ENCODE results near the gene PLPPR5. TPM values are rescaled to one million over a fixed set of nuclear protein-coding genes. Genes with fewer than 3 reads are reported as not detected.
A peak's percentile ranks its signal among the peaks of the same experiment; 100 is the strongest.
"Not testable (repeated sequence)": the region's sequence is repeated elsewhere in the genome, so short reads cannot be mapped to it uniquely, and the experiment has no call there.

PLPPR5 gene, protein sequence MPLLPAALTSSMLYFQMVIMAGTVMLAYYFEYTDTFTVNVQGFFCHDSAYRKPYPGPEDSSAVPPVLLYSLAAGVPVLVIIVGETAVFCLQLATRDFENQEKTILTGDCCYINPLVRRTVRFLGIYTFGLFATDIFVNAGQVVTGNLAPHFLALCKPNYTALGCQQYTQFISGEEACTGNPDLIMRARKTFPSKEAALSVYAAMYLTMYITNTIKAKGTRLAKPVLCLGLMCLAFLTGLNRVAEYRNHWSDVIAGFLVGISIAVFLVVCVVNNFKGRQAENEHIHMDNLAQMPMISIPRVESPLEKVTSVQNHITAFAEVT
- 0.32 TPM in 1 of 2 replicates, not detected in the other for total RNA-seq (2014; rRNA removed)
- not detected for polyA plus RNA-seq (2012)

DNA sequence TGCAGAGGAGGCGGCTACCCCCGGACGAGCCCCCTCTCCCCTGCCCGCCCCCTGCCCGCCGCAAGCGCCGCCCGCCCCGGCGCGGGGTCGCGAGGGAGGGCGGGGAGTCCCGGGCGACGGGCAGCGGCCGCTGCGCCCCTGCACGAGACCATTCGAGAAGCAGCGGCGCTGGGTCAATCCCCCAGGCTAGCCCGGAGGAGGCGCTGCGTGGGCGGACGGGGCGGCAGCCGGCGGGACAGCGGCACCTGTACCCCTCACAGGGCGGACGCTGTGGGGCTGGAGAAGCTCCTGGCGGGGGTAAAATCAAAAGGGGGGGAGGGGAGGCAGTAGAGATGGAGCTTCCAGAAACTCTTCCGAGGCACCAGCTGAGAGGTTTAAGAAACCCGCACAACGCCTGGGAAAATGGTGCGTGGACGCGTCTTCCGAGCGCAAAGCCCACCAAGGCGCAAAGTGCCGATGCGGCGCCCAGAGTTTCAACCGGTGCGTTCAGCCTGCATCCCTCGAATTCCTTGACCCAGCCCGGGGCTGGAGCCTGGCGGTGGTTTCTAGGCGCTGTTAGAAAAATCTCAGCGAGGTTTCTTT is at the start of gene PLPPR5:
PLPPR5 (minus strand) TSS at position 1 of the 582 bp plus-strand sequence. CDS start 190 bp downstream, outside the sequence.
- DNase-seq (ENCODE audit: low read depth) = no peak

DNA sequence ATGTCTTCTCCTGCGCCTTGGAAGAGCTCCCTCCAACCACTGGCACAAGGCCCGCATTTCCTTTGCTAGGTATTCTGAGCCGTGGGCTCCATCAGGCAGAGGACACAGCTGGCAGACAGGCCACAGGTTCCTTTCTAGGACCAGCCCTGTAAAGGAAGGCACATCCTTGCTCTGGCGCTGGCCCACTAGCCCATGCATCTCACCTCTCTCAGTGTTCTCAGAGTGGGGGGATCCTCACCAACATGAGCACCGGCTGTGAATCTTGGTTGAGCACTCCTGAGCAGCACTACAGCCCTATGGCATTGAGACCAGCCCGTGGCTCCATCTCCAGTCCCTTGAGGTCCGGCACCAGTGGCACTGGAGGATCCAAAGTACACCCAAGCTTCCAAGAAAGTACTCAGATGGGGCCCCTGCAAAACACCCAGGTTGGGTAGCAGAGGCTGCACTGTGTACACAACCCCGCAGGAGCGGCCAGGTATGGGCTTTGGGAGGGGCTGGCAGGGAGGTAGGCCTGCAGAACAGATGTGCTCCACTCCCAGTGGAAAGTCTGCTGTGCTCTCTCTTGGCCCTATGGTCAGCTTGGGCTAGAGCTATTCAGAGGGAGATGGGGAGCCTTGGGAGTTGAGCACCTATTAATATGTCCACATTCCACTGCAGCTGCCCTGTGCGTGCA is 47.1 kb upstream of the PLPPR5 start:
- DNase-seq (ENCODE audit: low read depth) = no peak

DNA sequence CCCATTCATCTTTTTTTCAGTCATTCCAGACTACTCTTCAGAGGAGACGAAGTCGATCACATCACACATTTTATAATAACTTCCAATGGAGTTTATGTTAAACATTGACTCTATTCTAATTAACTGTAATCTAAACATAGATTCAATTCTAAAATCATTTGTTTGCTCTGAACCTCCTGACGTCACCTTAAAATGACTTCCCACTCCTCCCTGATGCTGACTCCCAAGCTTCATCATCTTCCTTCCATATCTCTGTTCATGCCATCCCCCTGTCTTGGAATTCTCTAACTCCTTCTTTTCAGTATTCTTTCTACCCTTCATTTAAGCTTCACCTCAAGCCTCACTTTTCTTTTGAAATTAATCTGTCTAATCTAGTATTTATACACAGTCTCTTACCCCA is 45.1 kb upstream of the PLPPR5 start:
- DNase-seq (ENCODE audit: low read depth) = no peak

DNA sequence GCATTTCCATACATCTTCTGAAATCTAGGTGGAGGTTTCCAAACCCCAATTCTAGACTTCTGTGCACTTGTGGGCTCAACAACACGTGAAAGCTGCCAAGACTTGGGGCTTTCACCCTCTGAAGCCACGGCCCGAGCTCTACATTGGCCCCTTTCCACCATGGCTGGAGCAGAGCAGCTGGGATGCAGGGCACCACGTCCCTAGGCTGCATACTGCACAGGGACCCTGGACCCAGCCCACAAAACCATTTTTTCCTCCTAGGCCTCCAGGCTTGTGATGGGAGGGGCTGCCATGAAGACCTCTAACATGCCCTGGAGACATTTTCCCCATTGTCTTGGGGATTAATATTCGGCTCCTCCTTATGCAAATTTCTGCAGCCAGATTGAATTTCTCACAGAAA is 32.1 kb upstream of the PLPPR5 start:
- not testable (repeated sequence) for DNase-seq (ENCODE audit: low read depth)

DNA sequence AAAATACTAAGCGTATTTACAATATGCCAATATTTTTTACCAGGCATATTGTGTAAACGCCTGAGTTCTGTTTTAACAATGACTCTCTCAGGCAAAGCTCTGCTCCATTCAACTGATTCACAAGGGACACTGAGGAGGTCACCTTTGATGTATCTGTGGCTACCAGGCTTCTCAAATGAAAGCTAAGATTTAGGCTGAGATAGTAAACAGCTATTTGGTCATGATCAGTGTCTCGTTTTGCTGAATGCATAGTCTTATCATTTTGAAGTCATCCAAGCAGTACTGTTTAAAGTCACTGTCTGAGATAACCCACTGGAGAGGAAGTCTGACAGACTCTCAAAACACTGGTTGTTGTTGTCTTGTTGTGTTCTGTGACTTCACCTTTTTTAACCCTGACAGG is 13.7 kb upstream of the PLPPR5 start:
- no peak for DNase-seq (ENCODE audit: low read depth)

DNA sequence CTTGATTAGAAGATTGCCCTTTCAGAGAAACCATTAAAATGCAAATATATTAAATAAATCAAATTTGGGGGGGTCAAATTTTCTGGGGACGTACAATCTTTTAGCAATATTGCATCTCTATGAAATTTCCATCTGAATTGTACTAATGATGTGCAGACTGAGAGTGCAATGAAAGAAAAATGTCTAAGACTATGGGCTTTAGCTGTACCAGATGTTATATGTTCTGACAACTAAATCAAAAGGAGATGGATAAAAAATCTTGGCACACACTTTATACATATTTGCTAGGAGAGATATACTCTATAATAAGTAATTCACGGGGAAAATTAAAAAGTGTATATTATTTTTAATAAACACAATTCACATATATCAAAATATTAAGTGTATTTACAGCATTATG is 13.0 kb upstream of the PLPPR5 start:
- no peak for DNase-seq (ENCODE audit: low read depth)

DNA sequence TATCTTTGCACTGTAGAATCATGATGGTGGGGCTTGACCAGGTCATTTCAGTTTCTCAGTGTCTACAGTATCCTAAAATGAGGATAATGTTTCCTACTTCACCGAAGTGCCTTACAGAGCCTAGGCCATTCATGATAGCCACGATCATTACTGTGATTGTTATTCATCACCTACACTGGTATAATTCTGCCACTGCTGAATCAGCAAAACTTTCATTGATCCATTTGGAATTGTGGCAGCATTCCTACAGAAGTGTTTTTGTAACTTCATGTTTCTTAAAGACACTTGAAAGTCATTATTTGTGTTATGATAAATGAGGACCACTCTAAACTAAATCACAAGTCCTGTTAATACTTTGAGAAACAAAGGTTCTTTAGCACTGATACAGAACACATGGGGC is 6.0 kb upstream of the PLPPR5 start:
- no peak for DNase-seq (ENCODE audit: low read depth)

DNA sequence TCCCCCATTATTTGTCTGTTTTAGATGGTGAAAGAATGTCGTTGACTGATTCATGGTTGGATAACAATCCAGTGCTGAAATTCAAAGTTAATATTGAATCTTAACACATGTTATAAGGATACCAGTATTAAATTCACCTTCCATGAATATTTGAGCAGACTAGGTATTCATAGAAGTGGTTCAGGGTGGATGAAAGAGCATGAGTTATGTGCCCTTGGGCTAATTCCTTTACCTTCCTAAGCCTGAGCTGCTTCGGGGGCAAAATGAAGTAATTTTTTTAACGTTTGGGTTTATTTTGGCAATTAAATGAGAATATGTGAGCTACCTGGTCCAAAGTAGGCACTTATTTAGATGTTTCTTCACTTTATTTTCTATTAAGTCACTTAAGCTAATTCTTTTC is 2.7 kb upstream of the PLPPR5 start:
- DNase-seq (ENCODE audit: low read depth) = no peak

DNA sequence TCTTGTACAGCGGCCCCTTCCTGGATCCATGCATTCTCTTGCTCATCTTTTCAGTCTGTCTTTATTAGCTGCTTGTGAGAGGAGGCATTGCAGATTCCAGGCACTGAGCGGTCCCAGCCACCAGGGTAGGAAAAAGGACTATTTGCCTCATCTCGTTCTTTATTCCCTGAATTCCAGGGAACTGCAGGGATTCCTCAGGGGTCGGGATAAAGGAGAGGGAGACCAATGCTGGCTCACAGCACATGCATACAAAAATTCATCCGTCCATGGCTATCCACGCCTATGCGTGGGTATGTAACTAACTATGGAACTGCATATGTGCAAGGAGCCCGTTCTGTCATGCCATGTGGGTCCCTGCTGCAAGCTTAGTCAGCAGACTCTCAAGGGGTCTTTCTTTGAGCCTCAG is 879 bp upstream of the PLPPR5 start:
- DNase-seq (ENCODE audit: low read depth) = peak; percentile 11

DNA sequence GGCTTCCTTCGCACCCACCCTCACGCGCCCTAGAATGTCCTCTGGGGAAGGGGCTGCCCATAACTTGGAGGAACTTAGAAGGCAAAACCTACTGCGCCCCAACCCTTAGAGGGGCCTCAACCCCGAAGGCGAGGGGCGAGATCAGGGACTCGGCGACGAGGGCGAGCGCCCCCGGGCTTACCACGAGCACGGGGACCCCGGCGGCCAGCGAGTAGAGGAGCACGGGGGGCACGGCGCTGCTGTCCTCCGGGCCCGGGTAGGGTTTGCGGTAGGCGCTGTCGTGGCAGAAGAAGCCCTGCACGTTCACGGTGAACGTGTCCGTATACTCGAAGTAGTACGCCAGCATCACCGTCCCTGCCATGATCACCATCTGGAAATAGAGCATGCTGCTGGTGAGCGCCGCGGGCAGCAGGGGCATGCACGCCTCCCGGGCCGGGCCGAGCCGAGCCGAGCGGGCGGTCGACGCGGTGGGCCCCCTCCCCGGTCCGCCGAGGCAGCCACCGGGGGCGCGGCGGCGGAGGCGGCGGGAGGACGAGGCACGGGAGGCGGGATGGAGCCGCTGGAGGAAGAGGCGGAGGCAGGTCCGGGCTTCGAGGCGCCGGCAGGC is 304 bp downstream of the PLPPR5 start:
- DNase-seq (ENCODE audit: low read depth) = peak; percentile 20

DNA sequence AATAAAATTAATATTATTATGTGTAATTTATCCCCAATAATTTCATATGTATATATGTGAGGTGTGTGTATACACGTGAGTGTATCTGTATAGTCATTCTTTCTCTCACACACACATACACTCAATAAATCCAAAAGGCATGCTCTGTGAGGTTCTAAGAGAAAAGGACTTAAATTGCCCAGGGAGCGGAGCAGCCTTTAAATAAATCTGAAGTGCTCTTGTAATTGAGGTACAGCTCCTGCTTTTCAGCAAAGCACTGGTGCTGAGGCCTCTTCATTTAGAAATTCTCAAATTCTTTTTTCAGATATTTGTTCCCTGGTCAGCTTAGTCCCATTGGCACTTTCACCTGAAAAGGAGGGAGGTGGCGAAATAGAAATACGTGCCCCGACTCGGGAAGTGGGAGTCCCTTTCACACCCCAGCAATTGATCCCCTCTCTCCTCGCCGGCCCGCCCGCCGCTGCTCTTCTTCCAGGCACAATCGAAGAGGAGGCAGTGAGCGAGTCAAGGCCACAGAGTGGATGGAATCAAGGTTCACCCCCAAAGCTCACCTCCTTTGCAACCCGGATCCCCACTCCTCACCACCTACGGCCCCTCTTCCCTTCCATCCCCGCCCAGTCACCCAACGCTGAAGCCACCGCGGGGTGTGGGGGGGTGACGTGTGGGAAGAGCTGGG is 944 bp downstream of the PLPPR5 start:
- no peak for DNase-seq (ENCODE audit: low read depth)

DNA sequence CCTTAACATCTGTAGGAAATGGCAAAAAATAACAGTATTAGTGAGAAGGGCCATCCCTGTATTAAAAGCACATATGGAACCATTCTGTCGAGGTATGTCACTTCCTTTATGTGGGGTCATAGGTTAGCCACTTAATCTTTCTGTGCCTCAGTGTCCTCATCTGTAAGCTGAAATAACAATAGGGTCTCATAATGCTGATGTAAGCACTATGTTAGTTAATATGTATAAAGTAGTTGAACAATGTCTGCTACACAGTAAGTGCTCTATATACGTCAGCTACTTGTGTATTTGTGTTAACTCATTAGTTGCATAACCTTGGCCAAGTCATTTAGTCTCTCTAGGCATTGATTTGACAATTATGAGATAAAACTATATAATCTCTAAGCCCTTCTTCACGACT is 11.8 kb downstream of the PLPPR5 start:
- DNase-seq (ENCODE audit: low read depth) = no peak

DNA sequence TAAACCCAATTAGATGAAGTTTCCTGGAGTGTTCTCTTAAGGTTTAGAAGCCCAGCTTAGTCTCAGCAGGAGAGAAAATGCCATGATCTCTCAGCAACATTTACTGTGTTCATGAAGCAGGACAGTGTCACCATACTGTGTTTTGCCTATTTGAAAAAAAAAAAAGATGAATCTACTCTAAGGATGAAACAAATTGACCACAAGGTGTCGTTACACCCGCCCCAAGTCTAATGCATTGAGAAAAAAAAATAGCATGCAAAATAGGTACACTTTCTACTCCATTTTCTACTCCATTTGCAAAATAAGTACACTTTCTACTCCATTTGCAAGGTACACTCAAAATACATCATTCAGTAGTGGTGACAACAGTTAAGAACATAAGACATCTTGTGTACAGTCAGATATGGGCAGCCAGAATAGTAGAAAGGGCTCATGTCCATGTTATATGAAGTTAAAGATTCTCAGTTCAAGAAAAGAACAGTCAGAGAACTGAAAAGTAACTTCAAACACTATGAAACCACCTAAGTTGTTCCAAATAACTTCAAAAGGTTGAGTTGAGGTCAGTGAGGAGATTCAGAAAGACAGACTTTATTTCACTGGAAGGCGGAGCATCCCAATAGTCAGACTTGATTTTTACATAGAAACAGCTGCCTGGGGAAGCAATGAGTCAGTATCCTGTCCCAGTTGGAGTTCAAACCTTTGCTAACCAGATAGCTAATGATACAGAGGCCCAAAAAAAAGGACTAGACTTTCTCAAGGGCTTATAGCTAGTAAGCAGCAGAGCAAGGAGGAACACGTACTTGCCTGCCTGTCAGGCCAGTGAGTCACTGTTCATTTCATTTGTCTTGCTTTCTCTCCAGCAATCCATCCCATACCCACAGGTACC is 13.3 kb downstream of the PLPPR5 start:
- DNase-seq (ENCODE audit: low read depth) = peak; percentile 95

DNA sequence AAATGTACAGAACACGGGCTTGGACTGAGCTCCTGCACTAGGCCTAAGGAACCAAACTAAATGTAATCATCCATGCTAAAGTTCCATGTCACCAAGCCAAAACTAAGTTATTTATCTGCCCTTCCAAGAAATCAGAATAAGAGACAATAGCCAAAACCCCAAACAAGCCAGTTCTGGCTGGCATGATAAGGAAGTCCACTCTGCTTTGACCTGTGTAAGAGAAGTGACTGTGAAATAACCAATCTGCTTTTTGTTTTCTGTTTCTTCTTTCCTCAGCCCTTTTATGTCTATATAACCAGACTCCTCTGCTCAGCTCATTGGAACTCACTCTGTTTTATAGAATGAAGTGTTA is 15.1 kb downstream of the PLPPR5 start:
- DNase-seq (ENCODE audit: low read depth) = no peak

DNA sequence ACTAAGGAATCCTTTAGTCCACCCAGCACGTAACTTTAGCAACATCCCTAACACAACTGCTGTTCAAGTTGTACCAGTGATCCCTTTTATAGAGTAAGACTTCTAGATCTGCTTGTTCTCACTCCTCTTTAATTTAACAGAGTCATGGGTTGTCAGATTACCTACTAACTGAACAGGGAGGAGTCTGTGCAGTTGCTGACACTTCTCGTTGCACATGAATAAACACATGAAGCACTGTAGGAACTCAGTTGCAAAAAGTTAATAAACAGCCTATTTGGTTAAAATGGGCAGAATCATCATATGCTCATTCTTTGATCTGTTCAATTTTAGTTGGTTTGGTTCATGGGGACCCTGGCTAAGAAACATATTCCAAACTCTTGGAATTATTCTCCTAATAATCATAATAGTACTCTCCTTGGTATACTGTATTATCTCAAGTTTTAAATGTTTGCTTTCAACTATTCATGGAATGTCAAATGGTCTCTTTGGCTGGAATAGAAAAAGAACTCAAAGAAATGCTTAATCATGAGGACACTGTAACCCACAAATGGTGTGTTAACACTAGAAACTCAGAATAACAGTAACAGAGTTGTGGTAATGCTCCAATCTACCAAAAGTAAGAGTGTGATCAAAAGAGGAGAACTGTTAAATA is 15.6 kb downstream of the PLPPR5 start:
- no peak for DNase-seq (ENCODE audit: low read depth)

DNA sequence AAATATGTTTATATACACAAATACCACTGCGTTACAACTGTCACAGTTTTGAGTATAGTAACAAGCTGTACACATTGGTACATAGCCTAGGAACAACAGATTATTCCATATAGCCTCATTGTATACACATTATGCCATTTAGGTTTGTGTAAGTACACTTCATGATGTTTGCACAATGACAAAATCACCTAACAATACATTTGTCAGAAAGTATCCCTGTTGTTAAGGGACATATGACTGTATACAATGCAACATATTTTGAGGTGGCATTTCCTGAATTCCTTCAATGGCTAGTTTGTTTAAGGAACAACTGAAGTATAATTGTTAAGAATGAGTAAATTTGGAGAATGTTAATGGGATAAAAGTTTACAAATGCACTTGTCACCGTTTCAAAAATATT is 19.0 kb downstream of the PLPPR5 start:
- DNase-seq (ENCODE audit: low read depth) = no peak

DNA sequence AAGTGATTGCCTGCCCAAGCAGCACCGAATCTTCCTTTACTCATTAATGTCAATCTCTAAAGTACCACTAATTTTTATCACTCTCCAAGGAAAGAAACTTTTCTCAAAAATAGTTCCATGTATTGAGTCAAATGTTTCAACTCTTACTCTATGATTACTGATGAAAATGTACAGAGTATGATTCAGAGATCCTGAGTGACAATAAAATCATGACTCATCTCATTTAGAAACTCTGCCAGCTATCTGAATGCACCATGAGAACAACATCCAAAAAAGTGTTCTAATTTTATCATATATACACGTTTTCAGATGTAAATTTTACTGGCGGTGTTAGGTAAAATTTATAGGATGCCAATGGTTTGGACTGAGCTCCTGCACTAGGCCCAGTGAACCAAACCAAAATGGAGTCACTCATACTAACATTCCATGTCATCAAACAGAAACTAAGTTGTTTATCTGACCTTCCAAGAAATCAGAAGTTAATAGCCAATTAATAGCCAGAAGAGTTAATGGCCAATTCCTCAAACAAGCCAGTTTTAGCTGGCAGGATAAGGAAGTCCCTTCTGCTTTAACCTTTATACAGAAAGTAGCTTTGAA is 22.6 kb downstream of the PLPPR5 start:
- peak; percentile 52 for DNase-seq (ENCODE audit: low read depth)

DNA sequence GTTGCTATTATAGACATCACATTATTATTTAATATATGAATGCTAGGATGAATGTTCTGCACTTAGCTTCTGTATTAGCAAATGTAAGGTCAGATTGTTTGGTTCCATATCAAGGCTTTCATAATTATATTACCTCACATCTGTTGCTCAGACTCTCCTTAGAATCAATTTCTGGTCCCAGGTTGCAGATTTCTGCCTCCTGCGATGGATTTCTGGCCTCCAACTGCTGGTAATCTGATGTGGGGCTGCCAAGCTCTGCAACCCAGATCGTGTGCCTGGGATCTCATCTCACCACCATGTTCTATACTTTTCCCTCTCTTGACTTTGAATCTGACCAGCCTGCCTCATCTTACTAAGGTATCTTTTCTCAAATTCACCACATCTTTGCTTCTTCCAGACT is 25.2 kb downstream of the PLPPR5 start:
- DNase-seq (ENCODE audit: low read depth) = no peak

DNA sequence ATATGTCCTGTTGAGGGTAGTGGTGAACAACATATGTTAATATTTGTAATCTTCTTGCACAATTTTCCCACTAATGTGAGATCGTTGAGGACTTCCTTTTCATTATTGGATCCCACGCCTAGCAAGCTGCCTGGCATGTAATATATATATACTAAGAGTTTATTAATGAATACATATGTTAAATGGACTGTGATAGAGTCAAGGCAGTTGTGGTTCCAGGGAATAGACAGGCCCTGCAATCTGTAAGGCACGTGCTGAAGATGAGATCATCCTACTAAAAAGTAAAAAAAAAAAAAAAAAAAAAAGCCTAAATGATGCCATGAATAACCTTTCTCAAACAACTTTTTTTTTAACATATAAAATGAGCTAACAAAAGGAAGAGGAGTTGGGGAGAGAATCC is 28.9 kb downstream of the PLPPR5 start:
- DNase-seq (ENCODE audit: low read depth) = no peak

DNA sequence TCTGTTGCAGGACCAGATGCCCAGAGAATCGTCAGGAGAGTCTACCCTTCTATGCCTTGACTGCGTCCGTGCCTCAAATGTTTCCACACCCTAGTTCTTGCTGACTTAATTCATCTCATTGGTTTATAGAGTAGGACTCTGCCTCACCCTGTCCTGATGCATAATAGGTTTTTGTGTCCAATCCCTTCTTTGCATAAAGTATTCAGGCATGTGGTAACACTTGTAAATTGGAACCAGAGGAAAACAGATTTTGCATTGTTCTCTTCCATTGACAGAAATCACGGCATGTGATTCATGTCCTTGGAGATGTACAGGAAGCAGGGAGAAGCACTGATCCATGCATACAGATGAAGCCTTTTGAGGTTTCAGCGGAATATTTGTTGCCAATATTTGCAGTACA is 29.5 kb downstream of the PLPPR5 start:
- no peak for DNase-seq (ENCODE audit: low read depth)

Data from LHCN-M2 (cell line).